ENCODE data around the gene SRD5A2.

The SRD5A2 gene

DNA sequence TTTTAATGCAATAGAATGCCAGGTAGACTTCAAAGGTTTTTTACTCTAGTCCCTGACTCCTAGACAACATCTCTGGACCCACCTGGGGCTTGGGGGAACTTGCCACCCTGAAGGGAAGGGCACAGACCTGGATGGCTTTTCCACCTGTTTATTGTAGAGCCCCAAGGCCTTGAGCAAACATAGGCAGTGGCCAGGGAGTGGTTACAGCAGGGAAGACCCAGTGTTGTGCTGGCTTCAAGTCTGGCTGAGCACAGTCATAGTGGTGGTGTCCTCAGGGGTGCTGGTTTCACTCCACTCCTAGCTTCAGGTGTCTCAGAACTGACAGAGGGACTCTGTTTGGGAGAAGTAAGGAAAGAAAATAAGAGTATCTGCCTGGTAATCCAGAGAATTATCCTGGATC, 5.5 kb upstream of the SRD5A2 start:
- no peaks in the 10 kb centered on the region for H4K20me1 ChIP-seq (ENCODE audit: insufficient read depth, low read length)
- H3K4me2 ChIP-seq (ENCODE audit: low read length): no peak overlapping the region
- no peaks in the 10 kb centered on the region for H3K79me2 ChIP-seq (ENCODE audit: insufficient read depth, low read length)
- no peak overlapping the region for H2AFZ ChIP-seq (ENCODE audit: low read length)
- H3K4me1 ChIP-seq (ENCODE audit: insufficient read depth, low read length, severe bottlenecking): no peaks in the 10 kb centered on the region
- TF ChIP-seq EZH2 (IDR thresholded peaks at IDR 0.05; ENCODE audit: borderline replicate concordance, low read length): no peak
- TF ChIP-seq, protein P1, sequence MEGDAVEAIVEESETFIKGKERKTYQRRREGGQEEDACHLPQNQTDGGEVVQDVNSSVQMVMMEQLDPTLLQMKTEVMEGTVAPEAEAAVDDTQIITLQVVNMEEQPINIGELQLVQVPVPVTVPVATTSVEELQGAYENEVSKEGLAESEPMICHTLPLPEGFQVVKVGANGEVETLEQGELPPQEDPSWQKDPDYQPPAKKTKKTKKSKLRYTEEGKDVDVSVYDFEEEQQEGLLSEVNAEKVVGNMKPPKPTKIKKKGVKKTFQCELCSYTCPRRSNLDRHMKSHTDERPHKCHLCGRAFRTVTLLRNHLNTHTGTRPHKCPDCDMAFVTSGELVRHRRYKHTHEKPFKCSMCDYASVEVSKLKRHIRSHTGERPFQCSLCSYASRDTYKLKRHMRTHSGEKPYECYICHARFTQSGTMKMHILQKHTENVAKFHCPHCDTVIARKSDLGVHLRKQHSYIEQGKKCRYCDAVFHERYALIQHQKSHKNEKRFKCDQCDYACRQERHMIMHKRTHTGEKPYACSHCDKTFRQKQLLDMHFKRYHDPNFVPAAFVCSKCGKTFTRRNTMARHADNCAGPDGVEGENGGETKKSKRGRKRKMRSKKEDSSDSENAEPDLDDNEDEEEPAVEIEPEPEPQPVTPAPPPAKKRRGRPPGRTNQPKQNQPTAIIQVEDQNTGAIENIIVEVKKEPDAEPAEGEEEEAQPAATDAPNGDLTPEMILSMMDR (IDR thresholded peaks at IDR 0.05; ENCODE audit: low read length): no peak
- H3K27me3 ChIP-seq (ENCODE audit: insufficient read depth, low read length): no peaks in the 10 kb centered on the region
- H3K9me2 ChIP-seq (ENCODE audit: low read depth, low read length): no peaks in the 10 kb centered on the region
- H3K9ac ChIP-seq (ENCODE audit: low read length): no peak overlapping the region
- no peaks in the 10 kb centered on the region for H3K9me3 ChIP-seq (ENCODE audit: low read length)
- H3F3A ChIP-seq (ENCODE audit: insufficient read depth, low read length): no peaks in the 10 kb centered on the region
- no peaks in the 10 kb centered on the region for H3K36me3 ChIP-seq (ENCODE audit: insufficient read depth, low read length)
- H3K4me3 ChIP-seq (ENCODE audit: low read depth, low read length, poor library complexity, severe bottlenecking): no peak overlapping the region
- H3K27ac ChIP-seq (ENCODE audit: low read depth, low read length, poor library complexity, severe bottlenecking): no peak overlapping the region

DNA sequence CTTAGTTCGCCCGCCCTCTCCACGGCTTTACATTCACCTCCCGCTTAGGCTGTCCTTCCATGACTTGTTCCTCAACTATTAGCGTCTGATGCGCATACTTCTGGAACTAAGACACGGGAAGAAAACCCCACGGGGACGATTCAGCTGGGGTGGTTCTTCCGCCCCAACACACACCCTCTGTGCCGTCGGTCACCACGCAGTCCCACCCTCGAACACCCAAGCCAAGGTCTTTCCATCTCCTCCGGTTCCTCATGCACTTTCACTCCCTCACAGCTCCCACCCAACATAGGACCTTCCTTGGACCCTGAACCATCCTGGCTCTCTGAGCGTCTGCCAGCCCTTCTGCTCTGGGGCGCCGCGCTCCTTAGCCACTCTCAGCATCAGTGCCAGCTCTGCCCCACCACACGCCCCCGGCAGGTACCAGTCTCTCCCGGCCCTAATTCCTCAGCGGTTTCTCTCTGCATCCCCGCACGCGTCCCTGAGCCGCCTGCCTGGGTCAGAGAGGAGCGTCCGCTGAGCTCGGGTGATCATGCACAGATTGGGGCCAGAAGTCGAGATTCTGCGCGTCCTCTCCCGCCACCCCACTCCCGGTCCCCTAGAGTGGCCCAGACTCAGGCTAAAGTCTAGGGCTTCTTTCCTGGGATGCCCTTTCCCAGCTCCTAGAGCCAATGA, 522 bp upstream of the SRD5A2 start:
- H3K9me2 ChIP-seq (ENCODE audit: low read depth, low read length): no peaks in the 10 kb centered on the region
- no peaks in the 10 kb centered on the region for H3F3A ChIP-seq (ENCODE audit: insufficient read depth, low read length)
- no peaks in the 10 kb centered on the region for H3K27me3 ChIP-seq (ENCODE audit: insufficient read depth, low read length)
- no peaks in the 10 kb centered on the region for H3K36me3 ChIP-seq (ENCODE audit: insufficient read depth, low read length)
- H3K9ac ChIP-seq (ENCODE audit: low read length): no peak overlapping the region
- H2AFZ ChIP-seq (ENCODE audit: low read length): no peak overlapping the region
- H3K4me3 ChIP-seq (ENCODE audit: low read depth, low read length, poor library complexity, severe bottlenecking): no peak overlapping the region
- TF ChIP-seq, protein P1 (IDR thresholded peaks at IDR 0.05; ENCODE audit: low read length): no peak
- no peak for TF ChIP-seq EZH2 (IDR thresholded peaks at IDR 0.05; ENCODE audit: borderline replicate concordance, low read length)
- no peaks in the 10 kb centered on the region for H3K79me2 ChIP-seq (ENCODE audit: insufficient read depth, low read length)
- no peak overlapping the region for H3K4me2 ChIP-seq (ENCODE audit: low read length)
- no peaks in the 10 kb centered on the region for H3K4me1 ChIP-seq (ENCODE audit: insufficient read depth, low read length, severe bottlenecking)
- H3K27ac ChIP-seq (ENCODE audit: low read depth, low read length, poor library complexity, severe bottlenecking): no peak overlapping the region
- no peaks in the 10 kb centered on the region for H3K9me3 ChIP-seq (ENCODE audit: low read length)
- no peaks in the 10 kb centered on the region for H4K20me1 ChIP-seq (ENCODE audit: insufficient read depth, low read length)

DNA sequence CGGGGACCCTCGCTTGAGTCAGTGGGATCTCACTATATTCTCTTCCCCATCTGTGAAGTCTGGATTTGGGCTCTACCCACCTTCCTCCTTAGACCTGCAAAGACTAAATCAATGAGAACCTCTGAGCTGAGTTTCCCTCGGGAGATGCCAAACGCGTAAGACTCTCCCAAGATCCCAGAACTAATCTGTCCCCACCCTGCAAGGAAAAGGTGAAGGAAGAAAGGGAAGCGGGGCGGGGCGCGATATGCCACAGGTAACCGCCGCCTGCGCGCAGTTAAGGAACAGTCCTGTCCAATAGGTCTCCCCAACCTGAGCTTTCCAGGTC, 780 bp downstream of the SRD5A2 start:
- Histone ChIP-seq H2AFZ (ENCODE audit: low read length) (no peak overlapping the region), H3K27ac (ENCODE audit: low read depth, low read length, poor library complexity, severe bottlenecking) (no peak overlapping the region), H3K9ac (ENCODE audit: low read length) (no peak overlapping the region), H3K4me2 (ENCODE audit: low read length) (no peak overlapping the region), H3K79me2 (ENCODE audit: insufficient read depth, low read length) (no peaks in the 10 kb centered on the region), H3K4me1 (ENCODE audit: insufficient read depth, low read length, severe bottlenecking) (no peaks in the 10 kb centered on the region), H3K27me3 (ENCODE audit: insufficient read depth, low read length) (no peaks in the 10 kb centered on the region), H3K9me3 (ENCODE audit: low read length) (no peaks in the 10 kb centered on the region), H3K36me3 (ENCODE audit: insufficient read depth, low read length) (no peaks in the 10 kb centered on the region), H3K9me2 (ENCODE audit: low read depth, low read length) (no peaks in the 10 kb centered on the region), H4K20me1 (ENCODE audit: insufficient read depth, low read length) (no peaks in the 10 kb centered on the region), H3F3A (ENCODE audit: insufficient read depth, low read length) (no peaks in the 10 kb centered on the region), H3K4me3 (ENCODE audit: low read depth, low read length, poor library complexity, severe bottlenecking) (no peak overlapping the region)
- no peak for TF ChIP-seq EZH2 (IDR thresholded peaks at IDR 0.05; ENCODE audit: borderline replicate concordance, low read length)
- TF ChIP-seq, protein P1 (IDR thresholded peaks at IDR 0.05; ENCODE audit: low read length): no peak

Measured in OCI-LY1 (cell line).